Ovary (tissue), 9 donors: Measurements from ENCODE around the gene EGLN2. TPM values are rescaled to one million over a fixed set of nuclear protein-coding genes. Genes with fewer than 3 reads are reported as not detected.

Experiments
- DNase-seq, 5 donors: peaks; one replicate each; pipeline ENCODE4 v3.0.0-alpha.2; 2019 to 2020
- H3K27ac ChIP-seq, 2 donors: fragments of 200-600 bp; one replicate each; pipeline versions ENCODE4 v1.5.1 to v1.8.0; 2019 to 2022
- H3K27me3 ChIP-seq: fragments of 200-600 bp; one replicate; pipeline ENCODE4 v1.8.0; 2022
- H3K36me3 ChIP-seq: fragments of 200-600 bp; sonication (generic); one replicate; pipeline ENCODE4 v1.5.1; 2019
- H3K4me1 ChIP-seq: one replicate; pipeline ENCODE4 v1.8.1; 2013; ENCODE audit warnings: mild to moderate bottlenecking, moderate library complexity; ENCODE audit not compliant: insufficient read depth
- H3K4me3 ChIP-seq: fragments of 200-600 bp; sonication (generic); one replicate; pipeline ENCODE4 v1.5.1; 2017
- H3K9me3 ChIP-seq, 2 donors: fragments of 200-600 bp in 1 of 2; sonication (generic) in 1 of 2; one replicate each; pipeline versions ENCODE4 v1.5.1 to v1.8.1; 2013 to 2019; ENCODE audit warnings: mild to moderate bottlenecking in 1 of 2, moderate library complexity in 1 of 2
- CTCF ChIP-seq, 3 donors: fragments of 450-650 bp in 2 of 3; fragments of 200-600 bp in 1 of 3; IDR thresholded peaks; one replicate each; pipeline versions ENCODE4 v1.5.1 to v1.8.0; 2016 to 2022; ENCODE audit warnings: antibody characterized with exemption in 3 of 3, mild to moderate bottlenecking in 1 of 3
- EP300 ChIP-seq: sonication (generic); formaldehyde crosslinking; IDR thresholded peaks from one replicate; pipeline ENCODE4 v1.6.1; 2017; ENCODE audit warnings: antibody characterized with exemption
- POLR2A ChIP-seq: fragments of 450-650 bp; IDR thresholded peaks from one replicate; pipeline ENCODE4 v1.6.1; 2017; ENCODE audit warnings: antibody characterized with exemption, mild to moderate bottlenecking, moderate library complexity
- WGBS, 3 donors: extraction: QIAGEN DNeasy Blood & Tissue Kit in 1 of 3; methylation state at CpG; one replicate each; pipeline versions ENCODE4 v1.1.5 to v1.1.7; 2013 to 2017; 5-methylcytosine and 5-hydroxymethylcytosine counted together
- intact Hi-C, 4 donors: fragments of 100-400 bp; cut with DNase I; formaldehyde crosslinking; loops; one replicate each; pipeline versions ENCODE4 v1.11.0 to v1.15.1; 2022 to 2023
- polyA plus RNA-seq, 2 donors: library from polyadenylated mRNA; stranded (reverse); fragments of 200-250 nt in 1 of 2; fragments of 350-450 nt in 1 of 2; fragmentation: Illumina TruSeq in 1 of 2; extraction: RNeasy Lipid Tissue Mini Kit (QIAGEN cat#74804) in 1 of 2; gene quantifications; one replicate each; pipeline ENCODE4 v1.2.3, GENCODE V29; 2013 to 2014
- total RNA-seq, 7 donors: library from RNA; depleted of rRNA in 2 of 7; stranded (reverse); fragments of >200 nt in 2 of 7; fragmentation: NEBNext Ultra II Directional in 3 of 7; extraction: Animal tissue kit (Norgen Biotek cat#: 25700) in 3 of 7; gene quantifications; one replicate each; pipeline versions ENCODE4 v1.1.0 to v1.2.4, GENCODE V29; 2016 to 2023
- donor health status: DM: no; HTN: no; CAD: no; lungs with moderate emphysema.
- donor health status: DM: no; HTN: no; CAD: no.
- donor health status: Bipolar disorder and iron deficiency.
- donor health status: DM: yes; HTN: yes; CAD: no.
- donor health status: DM: no; HTN: no; CAD: no.
- donor health status: DM: yes; HTN: yes; CAD: no.

Gene EGLN2
- total and polyA plus RNA-seq, 9 donors, result 43.6 to 121 (median 95.8) TPM

GRCh38 chr19:40752257-40752781, 46.7 kb upstream of the EGLN2 start:
- intact Hi-C loops, result loop anchor here in 1 of 4 donors (5.0 kb wide), 1 partner anchor 50 kb away; no protein-coding TSS in a partner anchor
- Histone ChIP-seq H3K27ac (no peak overlapping the region), H3K27me3 (no peaks in the 10 kb centered on the region), H3K4me3 (peak overlapping the region; percentile 53), H3K4me1 (peaks cover 18% of the 10 kb centered on the region), H3K36me3 (no peaks in the 10 kb centered on the region), H3K9me3 (no peaks in the 10 kb centered on the region)
- DNase-seq, result no peak
- TF ChIP-seq CTCF (IDR thresholded peaks at IDR 0.05) (no peak), POLR2A (no peak), EP300 (no peak)
- WGBS, 3 donors, result 59 to 71% (median 69%) methylated on average over 12 of the region's 12 CpGs

GRCh38 chr19:40754611-40755247, 44.3 kb upstream of the EGLN2 start:
- H3K36me3 ChIP-seq, result no peaks in the 10 kb centered on the region
- H3K9me3 ChIP-seq, result no peaks in the 10 kb centered on the region
- H3K4me1 ChIP-seq, result peaks cover 15% of the 10 kb centered on the region
- TF ChIP-seq CTCF (IDR thresholded peaks at IDR 0.05), result no peak
- TF ChIP-seq EP300, result no peak
- TF ChIP-seq POLR2A, result no peak
- no peak overlapping the region for H3K4me3 ChIP-seq
- intact Hi-C loops, result loop anchor here in 1 of 4 donors (5.0 kb wide), 1 partner anchor 48 kb away; no protein-coding TSS in a partner anchor
- 72 to 77% (median 73%) methylated on average over 9 of the region's 9 CpGs for WGBS, 3 donors
- no peak for DNase-seq
- H3K27ac ChIP-seq, result no peak overlapping the region
- H3K27me3 ChIP-seq, result no peaks in the 10 kb centered on the region

GRCh38 chr19:40755248-40755624, 43.8 kb upstream of the EGLN2 start:
- no peak overlapping the region for H3K27ac ChIP-seq
- no peaks in the 10 kb centered on the region for H3K9me3 ChIP-seq
- TF ChIP-seq CTCF (IDR thresholded peaks at IDR 0.05), result no peak
- TF ChIP-seq EP300, result no peak
- TF ChIP-seq POLR2A, result no peak
- no peaks in the 10 kb centered on the region for H3K27me3 ChIP-seq
- no peak for DNase-seq
- 67 to 84% (median 74%) methylated on average over 3 of the region's 3 CpGs for WGBS, 3 donors
- intact Hi-C loops, result no loop called here
- peaks cover 13% of the 10 kb centered on the region for H3K4me1 ChIP-seq
- no peaks in the 10 kb centered on the region for H3K36me3 ChIP-seq
- no peak overlapping the region for H3K4me3 ChIP-seq

- WGBS, 3 donors, result 92 to 95% (median 93%) methylated on average over 8 of the region's 8 CpGs
- no peak for DNase-seq
- no peak for TF ChIP-seq CTCF (IDR thresholded peaks at IDR 0.05)
- no peak for TF ChIP-seq POLR2A
- TF ChIP-seq EP300, result no peak
- H3K4me1 ChIP-seq, result peaks cover 13% of the 10 kb centered on the region
- H3K4me3 ChIP-seq, result no peak overlapping the region
- H3K27ac ChIP-seq, result no peak overlapping the region
- H3K27me3 ChIP-seq, result no peaks in the 10 kb centered on the region
- intact Hi-C loops, result no loop called here
- H3K9me3 ChIP-seq, result no peaks in the 10 kb centered on the region
- no peaks in the 10 kb centered on the region for H3K36me3 ChIP-seq
These were observed 43.2 kb upstream of the EGLN2 start for GRCh38 chr19:40755791-40756190.
